Left renal pelvis (tissue), 4 donors: ENCODE measurements around the gene MTFP1. TPM values are rescaled to one million over a fixed set of nuclear protein-coding genes. Genes with fewer than 3 reads are reported as not detected.

Experiments
- DNase-seq, 4 donors: peaks; one replicate each; pipeline ENCODE4 v3.0.0-alpha.2; 2013; ENCODE audit warnings: low read depth in 4 of 4, low spot score in 3 of 4
- polyA plus RNA-seq, 4 donors: library from polyadenylated mRNA; unstranded; fragments of 120-200 nt; gene quantifications; one replicate each; pipeline ENCODE4 v1.2.1, GENCODE V29; 2013; ENCODE audit not compliant: insufficient read length in 4 of 4

Gene MTFP1
- polyA plus RNA-seq, 4 donors = 2.4 to 12.0 (median 8.4) TPM

DNA sequence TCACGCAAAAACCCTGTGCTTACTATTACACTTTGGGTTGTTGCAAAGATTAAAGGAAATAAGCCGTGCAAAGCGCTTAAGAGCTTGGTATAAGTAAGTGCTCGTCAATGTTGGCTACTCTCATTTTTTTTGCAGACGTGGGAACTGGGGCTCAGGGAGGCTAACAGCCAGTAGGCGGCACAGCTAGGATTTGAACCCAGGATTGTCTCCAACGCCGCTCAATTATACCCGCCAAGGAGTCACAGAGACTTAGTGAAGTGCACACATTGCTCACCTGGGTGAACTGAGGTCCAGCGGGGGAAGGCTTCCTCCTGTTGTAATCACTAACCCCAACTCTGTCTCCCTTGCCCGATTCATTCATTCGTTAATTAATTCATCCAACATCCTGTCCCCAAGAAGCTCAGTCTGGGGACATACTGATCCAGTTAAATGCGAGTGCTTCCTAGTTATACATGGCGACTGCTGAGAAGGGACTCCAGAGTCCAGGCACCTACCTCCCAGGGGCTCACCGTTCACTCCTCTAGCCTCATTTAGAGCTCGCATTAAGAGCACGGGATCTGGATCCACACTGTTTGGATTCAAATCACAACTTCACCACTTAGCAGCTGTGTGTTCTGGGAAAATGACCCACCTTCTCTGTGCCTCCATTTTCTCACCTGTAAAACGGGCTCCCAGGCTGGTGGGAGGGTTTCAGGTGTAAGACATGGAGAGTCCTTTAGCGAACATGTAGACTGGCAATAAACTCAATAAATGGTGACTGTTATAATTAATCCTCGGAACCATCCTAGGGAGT lies 838 bp upstream of the MTFP1 start:
- no peak for DNase-seq

DNA sequence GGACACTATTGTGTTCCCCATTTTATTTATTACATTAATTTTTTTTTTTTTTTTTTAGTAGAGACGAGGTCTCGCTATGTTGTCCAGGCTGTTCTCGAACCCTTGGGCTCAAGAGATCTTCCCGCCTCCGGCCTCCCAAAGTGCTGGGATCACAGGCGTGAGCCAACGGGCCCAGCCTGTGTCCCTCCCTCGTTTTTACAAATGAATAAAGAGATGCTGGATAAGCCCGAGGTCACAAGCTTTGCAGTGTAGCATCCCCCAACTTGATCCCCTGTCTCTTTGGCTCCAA lies 297 bp upstream of the MTFP1 start:
- DNase-seq = no peak

DNA sequence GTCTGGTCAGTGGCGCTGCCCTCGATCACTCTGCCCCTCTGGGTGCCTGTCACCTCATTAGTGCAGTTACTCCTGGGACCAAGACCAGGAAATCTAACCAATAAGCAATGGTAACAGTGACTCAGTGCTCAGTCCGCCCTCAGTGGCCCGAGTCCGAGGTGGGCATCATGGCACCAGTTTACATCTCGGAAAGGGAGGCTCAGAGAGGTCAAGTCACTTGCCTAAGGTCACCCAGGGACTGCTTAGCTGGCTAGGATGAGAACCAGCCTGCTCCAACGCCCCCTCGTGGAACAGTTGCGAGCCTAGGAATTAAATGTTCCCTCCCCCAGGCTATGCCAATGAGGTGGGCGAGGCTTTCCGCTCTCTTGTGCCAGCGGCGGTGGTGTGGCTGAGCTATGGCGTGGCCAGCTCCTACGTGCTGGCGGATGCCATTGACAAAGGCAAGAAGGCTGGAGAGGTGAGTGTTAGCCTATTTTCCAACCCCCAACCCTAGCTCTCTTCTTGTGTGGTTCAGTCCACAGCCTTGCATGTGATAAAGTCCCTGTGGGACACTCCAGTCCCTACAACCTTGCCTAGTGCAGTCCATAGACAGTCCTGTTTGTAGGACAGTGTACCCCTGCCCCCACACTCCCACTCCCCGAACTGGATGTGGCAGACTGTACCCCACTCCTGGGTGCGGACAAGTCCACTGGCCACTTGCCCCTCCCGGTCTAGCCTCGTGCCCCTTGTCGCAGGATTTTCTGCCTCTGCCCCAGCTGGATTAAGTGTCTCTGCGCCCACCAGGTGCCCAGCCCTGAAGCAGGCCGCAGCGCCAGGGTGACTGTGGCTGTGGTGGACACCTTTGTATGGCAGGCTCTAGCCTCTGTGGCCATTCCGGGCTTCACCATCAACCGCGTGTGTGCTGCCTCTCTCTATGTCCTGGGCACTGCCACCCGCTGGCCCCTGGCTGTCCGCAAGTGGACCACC lies 1.1 kb downstream of the MTFP1 start:
- peak; percentile 46 to 61 (median 56) for DNase-seq

DNA sequence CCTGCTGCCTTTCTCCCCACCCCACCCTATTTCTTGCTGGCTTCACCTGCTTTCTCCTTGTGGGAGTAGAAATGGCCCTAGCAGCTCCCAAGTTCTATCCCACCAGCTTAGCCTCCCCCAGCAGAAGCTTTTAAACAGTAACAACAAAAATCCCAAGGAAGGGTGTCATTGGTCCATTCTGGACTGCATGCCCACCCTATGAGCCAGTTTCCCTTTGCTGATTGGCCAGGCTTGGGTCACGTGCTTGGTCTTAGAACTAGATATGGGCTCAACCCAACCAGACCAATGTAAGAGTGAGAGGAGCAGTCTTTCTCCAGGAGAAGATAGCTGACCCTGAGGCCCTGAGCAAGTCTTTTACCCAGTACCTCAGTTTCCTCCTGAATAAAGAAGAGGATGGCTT lies 2.3 kb downstream of the MTFP1 start:
- DNase-seq = no peak

DNA sequence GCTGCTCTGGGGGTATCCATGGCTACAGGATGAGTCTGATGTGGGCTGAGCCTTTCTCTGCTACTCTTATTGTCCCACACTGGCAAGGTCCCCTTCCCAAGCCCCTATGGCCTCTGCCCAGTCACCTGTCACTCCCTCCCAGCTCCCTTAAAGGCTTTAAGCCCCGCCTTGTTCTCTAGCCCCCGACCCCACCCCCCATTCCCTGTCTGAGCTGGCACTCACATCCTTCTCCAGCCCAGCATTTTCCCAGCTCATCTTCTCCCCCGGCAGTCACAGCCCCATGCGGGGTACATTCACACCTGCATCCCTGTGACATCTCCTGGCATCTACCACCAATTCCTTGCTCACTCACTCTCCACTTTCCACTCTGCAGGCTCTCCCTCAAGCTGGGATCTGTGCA lies 4.3 kb downstream of the MTFP1 start:
- DNase-seq = no peak

GRCh38 chr22:30430933-30431332 lies 5.4 kb downstream of the MTFP1 start:
- DNase-seq = no peak

- no peak for DNase-seq
Observed at GRCh38 chr22:30432096-30432495, 6.5 kb downstream of the MTFP1 start.

DNA sequence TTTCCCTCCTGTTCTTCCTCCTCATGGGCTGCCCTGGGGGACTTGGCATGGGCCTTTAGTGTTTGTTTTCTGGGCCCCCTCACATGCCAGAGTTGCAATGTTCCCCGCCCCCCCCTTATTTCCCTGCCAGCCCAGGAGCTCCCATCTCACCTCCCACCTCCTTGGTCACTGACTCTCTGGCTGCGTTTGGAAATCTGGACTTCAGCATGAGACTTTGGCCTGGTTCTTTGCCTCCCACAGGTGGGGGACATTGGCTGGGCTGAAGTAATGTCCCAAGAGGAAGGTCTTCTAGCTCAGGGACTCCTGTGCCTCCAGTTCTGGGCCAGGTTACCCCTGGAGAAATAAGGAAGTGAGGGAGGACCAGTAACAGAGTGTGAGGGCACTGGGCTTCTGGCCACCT lies 7.0 kb downstream of the MTFP1 start:
- DNase-seq = no peak

DNA sequence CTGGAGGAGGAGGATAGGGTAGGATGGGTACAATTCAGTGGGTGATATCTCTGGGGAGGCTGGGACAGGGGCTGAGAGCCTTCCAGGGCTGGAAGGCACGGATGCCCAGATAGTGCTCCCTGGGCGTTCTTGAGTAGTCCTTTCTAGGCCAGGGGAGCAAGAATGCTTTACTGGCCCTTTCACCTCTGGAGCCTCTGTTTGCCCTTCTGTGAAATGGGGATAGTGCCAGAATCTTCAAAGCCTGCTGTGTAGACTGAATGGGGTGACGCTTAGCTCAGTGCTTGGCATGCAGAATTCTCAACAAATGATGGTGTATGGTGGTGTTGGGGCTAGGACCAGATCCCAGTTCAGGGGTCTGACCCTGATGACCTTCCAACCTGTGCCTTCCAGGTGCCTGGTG lies 7.7 kb downstream of the MTFP1 start:
- no peak for DNase-seq

- no peak for DNase-seq
Observed at GRCh38 chr22:30433773-30434172, 8.2 kb downstream of the MTFP1 start.

- DNase-seq = no peak
Observed at GRCh38 chr22:30434843-30435242, 9.3 kb downstream of the MTFP1 start.

DNA sequence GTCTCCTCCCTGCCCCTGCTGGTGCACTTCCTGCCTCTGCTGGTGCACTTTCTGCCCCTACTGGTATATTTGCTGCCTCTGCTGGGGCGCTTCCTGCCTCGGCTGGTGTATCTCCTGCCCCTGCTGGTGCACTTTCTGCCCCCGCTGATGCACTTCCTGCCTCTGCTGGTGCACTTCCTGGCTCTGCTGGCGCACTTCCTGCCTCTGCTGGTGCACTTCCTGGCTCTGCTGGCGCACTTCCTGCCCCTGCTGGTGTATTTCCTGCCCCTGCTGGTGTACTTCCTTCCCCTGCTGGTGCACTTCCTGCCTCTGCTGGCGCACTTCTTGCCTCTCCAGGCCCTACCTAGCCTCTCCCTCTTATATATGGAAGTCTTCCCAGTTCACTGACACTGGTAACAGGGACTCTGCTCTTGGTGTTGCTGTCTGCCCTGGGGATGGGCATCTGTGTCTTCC lies 10.1 kb downstream of the MTFP1 start:
- DNase-seq = no peak

- no peak for DNase-seq
Observed at GRCh38 chr22:30436196-30436595, 10.6 kb downstream of the MTFP1 start.

GRCh38 chr22:30438559-30438958 lies 13.0 kb downstream of the MTFP1 start:
- no peak for DNase-seq

DNA sequence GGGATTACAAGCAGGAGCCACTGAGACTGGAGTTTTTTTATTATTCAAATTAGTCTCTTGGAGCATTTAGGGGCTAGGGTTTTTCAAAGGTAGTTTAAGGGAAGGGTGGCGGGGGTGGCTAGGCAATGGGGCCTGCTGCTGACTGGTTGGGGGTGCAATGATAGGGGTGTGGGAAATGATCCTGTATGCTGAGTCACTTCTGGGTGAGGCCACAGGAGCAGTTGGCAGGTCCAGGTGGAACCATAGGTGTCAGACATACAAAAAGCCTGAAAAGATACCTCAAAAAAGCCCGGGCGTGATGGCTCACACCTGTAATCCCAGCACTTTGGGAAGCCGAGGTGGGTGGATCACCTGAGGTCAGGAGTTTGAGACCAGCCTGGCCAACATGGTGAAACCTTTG lies 13.7 kb downstream of the MTFP1 start:
- DNase-seq = no peak

GRCh38 chr22:30439836-30440235 lies 14.3 kb downstream of the MTFP1 start:
- DNase-seq = no peak

- no peak for DNase-seq
Observed at GRCh38 chr22:30441088-30441487, 15.5 kb downstream of the MTFP1 start.

DNA sequence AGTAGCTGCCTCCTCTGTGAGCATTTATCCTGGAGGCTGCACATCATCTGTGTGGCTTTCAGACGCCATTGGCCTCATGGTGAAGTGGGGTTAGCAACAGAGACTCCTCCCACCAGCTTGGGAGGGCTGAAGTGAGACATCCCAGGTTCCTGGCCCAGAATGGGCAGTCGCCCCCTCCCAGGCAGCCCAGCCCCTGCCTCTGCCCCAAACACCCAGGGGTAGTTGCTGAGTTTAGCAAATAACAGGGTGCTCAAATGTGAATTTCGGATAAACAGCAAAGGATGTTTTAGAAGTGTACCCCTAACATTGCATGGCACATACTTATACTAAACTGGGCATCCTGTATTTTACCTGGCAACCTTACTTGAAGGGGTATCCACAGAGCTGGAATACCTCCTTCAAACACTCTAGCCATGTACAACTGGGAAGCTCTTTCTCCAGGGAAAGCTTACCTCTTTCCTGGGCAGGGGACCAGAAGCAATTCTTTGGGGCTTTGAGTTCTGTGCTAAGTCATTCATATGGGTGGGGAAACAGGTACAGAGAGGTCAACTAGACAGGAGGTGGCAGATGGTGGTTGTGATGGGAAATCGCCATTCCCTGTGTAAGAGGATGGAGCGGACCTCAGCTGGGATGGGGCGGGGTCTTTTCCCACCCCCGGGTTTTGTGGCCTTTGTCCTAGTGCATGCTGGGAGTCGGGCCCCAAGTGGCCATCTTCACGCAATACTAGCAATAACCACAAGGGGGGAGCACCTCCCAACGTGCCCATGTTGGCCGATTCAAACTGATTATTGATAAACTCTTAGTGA lies 19.3 kb downstream of the MTFP1 start:
- DNase-seq = no peak

DNA sequence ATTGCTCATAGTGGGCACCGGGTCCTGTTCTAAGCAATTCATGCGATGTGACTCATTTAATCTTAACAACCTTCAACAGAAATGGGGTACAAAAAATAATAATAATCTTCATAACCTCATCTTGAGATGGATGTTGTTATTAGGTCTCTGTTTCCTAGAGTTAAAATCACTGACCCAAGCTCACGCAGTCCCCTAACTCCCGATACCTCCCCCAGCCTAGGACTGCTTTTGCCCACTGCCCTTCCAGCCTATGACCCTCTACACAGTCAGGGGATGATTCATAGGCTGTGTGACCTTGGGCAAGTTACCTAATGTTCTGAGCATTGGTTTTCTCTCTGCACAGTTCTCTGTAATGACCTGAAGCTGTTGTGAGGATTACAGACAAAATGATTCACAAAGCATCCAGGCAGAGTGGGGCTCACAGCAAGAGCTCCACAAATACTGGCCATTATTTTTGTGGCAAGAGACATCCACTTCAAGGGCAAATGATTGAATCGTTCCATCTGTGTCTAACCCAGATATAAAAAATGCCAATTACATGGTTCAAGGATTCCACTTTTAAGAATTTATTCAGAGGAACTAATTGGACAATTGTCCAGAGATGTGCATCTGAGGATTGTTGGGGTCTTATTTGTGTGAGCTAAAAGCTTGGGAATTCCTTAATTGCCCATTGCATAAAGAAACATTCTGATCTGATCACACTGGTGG lies 20.0 kb downstream of the MTFP1 start:
- DNase-seq = no peak

DNA sequence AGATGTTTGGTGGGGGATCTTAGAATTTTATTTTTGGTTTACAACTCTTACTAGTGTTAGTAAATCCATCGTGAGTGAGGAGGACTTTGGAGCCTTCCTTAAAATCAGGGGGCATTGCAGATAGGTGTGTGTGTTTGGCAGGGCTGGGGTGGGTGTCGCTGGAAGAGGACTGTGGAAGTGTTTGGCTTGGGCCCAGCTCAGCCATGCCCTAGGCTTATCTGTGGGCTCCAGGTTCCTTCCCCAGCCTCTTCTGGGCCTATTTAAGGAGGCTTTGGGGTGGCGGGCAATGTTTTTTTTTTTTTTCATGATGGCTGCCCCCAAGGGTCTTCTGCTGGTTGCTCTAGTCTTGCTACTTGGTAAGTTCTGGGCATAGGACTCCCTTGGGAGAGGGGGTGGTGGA lies 22.1 kb downstream of the MTFP1 start:
- DNase-seq = no peak
